Measurements from ENCODE around the gene RANBP3. TPM values are rescaled to one million over a fixed set of nuclear protein-coding genes. Genes with fewer than 3 reads are reported as not detected.
A peak's percentile ranks its signal among the peaks of the same experiment; 100 is the strongest.

The RANBP3 gene
- total RNA-seq, 1 donor from 2014 or later, result 98.5 TPM

GRCh38 chr19:5993648-5994358 is 15.9 kb upstream of the RANBP3 start:
- peak overlapping the region; percentile 27 for H3K27ac Mint-ChIP-seq
- ChIA-PET CTCF (interaction anchor here (0.9 kb wide), 1 partner anchor 26 kb away, joined by 4 read pairs; no protein-coding TSS in a partner anchor), POLR2A (interaction anchor here (0.6 kb wide), 1 partner anchor 44 kb away, joined by 3 read pairs; no protein-coding TSS in a partner anchor)
- H3K36me3 Mint-ChIP-seq (ENCODE audit: low read depth), result no peaks in the 10 kb centered on the region
- DNase-seq (no peak), ATAC-seq (ENCODE audit: low read depth) (no peak)
- H3K27me3 Mint-ChIP-seq, result no peaks in the 10 kb centered on the region
- peaks cover 22% of the 10 kb centered on the region for H3K4me1 Mint-ChIP-seq
- intact Hi-C loops (cut with micrococcal nuclease), result loop anchor here (5.0 kb wide), 1 partner anchor 118 kb away; the partner anchor contains the start of gene RFX2
- TF ChIP-seq CTCF (IDR thresholded peaks at IDR 0.05), result no peak
- no peak overlapping the region for H3K4me3 Mint-ChIP-seq
- H3K9me3 Mint-ChIP-seq, result no peaks in the 10 kb centered on the region

GRCh38 chr19:5993201-5993600 is 15.3 kb upstream of the RANBP3 start:
- ATAC-seq (ENCODE audit: low read depth), result no peak
- Mint-ChIP-seq H3K9me3 (no peaks in the 10 kb centered on the region), H3K27me3 (no peaks in the 10 kb centered on the region), H3K27ac (no peak overlapping the region), H3K4me3 (no peak overlapping the region), H3K36me3 (ENCODE audit: low read depth) (no peaks in the 10 kb centered on the region), H3K4me1 (peaks cover 22% of the 10 kb centered on the region)
- ChIA-PET CTCF (interaction anchor here (0.9 kb wide), 1 partner anchor 25 kb away, joined by 4 read pairs; no protein-coding TSS in a partner anchor), POLR2A (no interaction called here)
- intact Hi-C loops (cut with micrococcal nuclease), result loop anchor here (5.0 kb wide), 1 partner anchor 119 kb away; the partner anchor contains the start of gene RFX2
- DNase-seq, result no peak
- TF ChIP-seq CTCF (IDR thresholded peaks at IDR 0.05), result no peak

- Mint-ChIP-seq H3K4me3 (no peak overlapping the region), H3K27me3 (no peaks in the 10 kb centered on the region), H3K36me3 (ENCODE audit: low read depth) (no peaks in the 10 kb centered on the region), H3K9me3 (no peaks in the 10 kb centered on the region), H3K27ac (no peak overlapping the region), H3K4me1 (peaks cover 23% of the 10 kb centered on the region)
- DNase-seq, result no peak
- ChIA-PET POLR2A (interaction anchor here (0.7 kb wide), 1 partner anchor 116 kb away, joined by 4 read pairs; no protein-coding TSS in a partner anchor), CTCF (interaction anchor here (0.9 kb wide), 1 partner anchor 25 kb away, joined by 4 read pairs; no protein-coding TSS in a partner anchor)
- peak; percentile 25 for ATAC-seq (ENCODE audit: low read depth)
- intact Hi-C loops (cut with micrococcal nuclease), result loop anchor here (5.0 kb wide), 1 partner anchor 120 kb away; the partner anchor contains the start of gene RFX2
- no peak for TF ChIP-seq CTCF (IDR thresholded peaks at IDR 0.05)
Observed at GRCh38 chr19:5992756-5993155, 14.8 kb upstream of the RANBP3 start.

GRCh38 chr19:5991244-5991838 is 13.4 kb upstream of the RANBP3 start:
- peaks cover 31% of the 10 kb centered on the region for H3K4me1 Mint-ChIP-seq
- no peak overlapping the region for H3K27ac Mint-ChIP-seq
- DNase-seq, result no peak
- H3K9me3 Mint-ChIP-seq, result no peaks in the 10 kb centered on the region
- ChIA-PET POLR2A (interaction anchor here (1.5 kb wide), 1 partner anchor 88 kb away, joined by 4 read pairs; the partner anchor contains the start of gene NDUFA11), CTCF (no interaction called here)
- peak; percentile 52 for ATAC-seq (ENCODE audit: low read depth)
- no peak overlapping the region for H3K4me3 Mint-ChIP-seq
- no peaks in the 10 kb centered on the region for H3K27me3 Mint-ChIP-seq
- H3K36me3 Mint-ChIP-seq (ENCODE audit: low read depth), result no peaks in the 10 kb centered on the region
- TF ChIP-seq CTCF (IDR thresholded peaks at IDR 0.05), result no peak
- intact Hi-C loops (cut with micrococcal nuclease), result loop anchor here (5.0 kb wide), 1 partner anchor 121 kb away; the partner anchor contains the start of gene RFX2

All from activated B cell treated with CpG ODN at 0.5 μM for 24 hours (primary cell).